Nephron (organoid): ENCODE data around the gene MACROD2.

Experiments used
- H3K27ac Mint-ChIP-seq, 3 experiments: 2 replicates each; pipeline ENCODE4 v1.8.0; 2020; ENCODE audit warnings: mixed read lengths in 3 of 3, mild to moderate bottlenecking in 2 of 3, moderate library complexity in 1 of 3
- H3K27me3 Mint-ChIP-seq: 2 replicates; pipeline ENCODE4 v1.8.0; 2021; ENCODE audit warnings: low read depth, mild to moderate bottlenecking, moderate library complexity, mixed read lengths
- H3K36me3 Mint-ChIP-seq: 2 replicates; pipeline ENCODE4 v1.8.0; 2020; ENCODE audit warnings: low read depth, mixed read lengths
- H3K4me1 Mint-ChIP-seq: 2 replicates; pipeline ENCODE4 v1.8.0; 2020; ENCODE audit warnings: mixed read lengths
- H3K4me3 Mint-ChIP-seq, 3 experiments: 2 replicates each; pipeline ENCODE4 v1.8.0; 2020; ENCODE audit warnings: mild to moderate bottlenecking in 3 of 3, mixed read lengths in 3 of 3, moderate library complexity in 2 of 3
- H3K9me3 Mint-ChIP-seq: 2 replicates; pipeline ENCODE4 v1.8.0; 2020; ENCODE audit warnings: mixed read lengths
- CTCF ChIP-seq, 3 experiments: fragments of 200-600 bp; sonication (generic); IDR thresholded peaks; one replicate each; pipeline ENCODE4 v1.5.0; 2021; ENCODE audit warnings: antibody characterized with exemption in 3 of 3; ENCODE audit not compliant: unreplicated experiment in 3 of 3

MACROD2 gene

DNA sequence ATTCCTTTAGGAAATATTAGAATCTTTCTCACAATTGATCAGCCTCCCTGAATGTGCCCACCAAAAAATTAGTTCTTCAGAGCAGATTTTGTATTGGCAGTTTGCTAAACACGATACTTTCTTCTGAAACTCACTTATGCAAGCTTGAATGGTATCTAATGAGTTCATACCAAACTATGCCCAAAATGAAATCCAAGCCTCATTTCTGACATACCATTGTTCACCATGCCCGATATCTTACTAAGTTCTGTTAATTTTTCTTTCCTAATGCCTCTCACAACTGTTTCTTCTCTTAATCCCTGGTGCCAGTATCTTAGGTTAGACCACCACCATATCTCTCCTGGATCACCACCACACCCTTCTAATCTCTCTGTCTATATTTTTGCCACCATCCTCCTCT is 1822.0 kb downstream of the MACROD2 start:
- H3K4me1 Mint-ChIP-seq: peaks cover 5% of the 10 kb centered on the region
- H3K4me3 Mint-ChIP-seq: no peak overlapping the region
- TF ChIP-seq CTCF (IDR thresholded peaks at IDR 0.05; ENCODE audit: unreplicated experiment in 3 of 3): no peak
- no peaks in the 10 kb centered on the region for H3K9me3 Mint-ChIP-seq
- H3K27ac Mint-ChIP-seq: no peak overlapping the region
- H3K36me3 Mint-ChIP-seq: no peaks in the 10 kb centered on the region
- no peaks in the 10 kb centered on the region for H3K27me3 Mint-ChIP-seq

DNA sequence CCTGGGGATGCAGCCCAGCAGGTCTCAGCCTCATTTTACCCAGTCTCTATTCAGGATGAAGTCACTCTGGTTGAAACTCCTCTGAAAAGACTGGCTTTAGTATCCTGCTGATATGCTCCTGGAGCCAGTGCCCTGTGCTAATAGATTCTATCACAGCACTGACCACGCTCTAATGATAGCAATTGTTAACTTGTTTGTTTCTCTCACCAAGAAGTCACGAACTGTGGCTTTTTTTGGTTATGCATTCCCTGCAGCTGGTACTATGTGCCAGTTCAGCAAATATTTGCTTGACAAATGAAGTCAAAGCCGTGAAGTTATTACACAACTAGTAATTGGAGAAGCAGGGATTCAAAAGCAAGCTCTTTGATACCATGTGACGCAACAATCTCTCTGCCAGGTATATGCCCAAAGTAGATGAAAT is 1823.3 kb downstream of the MACROD2 start:
- Mint-ChIP-seq H3K27me3 (no peaks in the 10 kb centered on the region), H3K36me3 (no peaks in the 10 kb centered on the region), H3K27ac (no peak overlapping the region), H3K9me3 (no peaks in the 10 kb centered on the region), H3K4me1 (peaks cover 5% of the 10 kb centered on the region), H3K4me3 (no peak overlapping the region)
- TF ChIP-seq CTCF (IDR thresholded peaks at IDR 0.05; ENCODE audit: unreplicated experiment in 3 of 3): no peak

DNA sequence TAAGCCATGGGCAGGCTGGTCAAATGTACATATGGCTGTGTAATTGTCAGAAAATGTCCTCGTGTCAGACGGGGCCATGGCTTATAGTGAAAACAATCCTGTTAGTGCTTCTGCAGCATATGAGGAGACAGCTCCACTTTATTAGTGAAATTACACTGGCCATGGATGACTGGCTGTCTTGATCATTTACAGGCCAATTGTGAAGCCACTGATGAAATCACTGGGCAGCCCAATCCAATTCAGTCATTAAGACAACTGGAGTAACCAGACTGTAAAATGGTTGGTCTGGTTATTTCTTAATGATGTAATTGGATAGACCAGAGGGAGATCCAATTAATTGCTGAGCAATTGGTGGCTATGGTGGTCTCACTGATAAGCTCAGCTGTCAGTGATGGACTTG is 1828.4 kb downstream of the MACROD2 start:
- no peak for TF ChIP-seq CTCF (IDR thresholded peaks at IDR 0.05; ENCODE audit: unreplicated experiment in 3 of 3)
- no peaks in the 10 kb centered on the region for H3K36me3 Mint-ChIP-seq
- H3K4me3 Mint-ChIP-seq: no peak overlapping the region
- H3K9me3 Mint-ChIP-seq: no peaks in the 10 kb centered on the region
- no peaks in the 10 kb centered on the region for H3K27me3 Mint-ChIP-seq
- no peak overlapping the region for H3K27ac Mint-ChIP-seq
- H3K4me1 Mint-ChIP-seq: no peaks in the 10 kb centered on the region

DNA sequence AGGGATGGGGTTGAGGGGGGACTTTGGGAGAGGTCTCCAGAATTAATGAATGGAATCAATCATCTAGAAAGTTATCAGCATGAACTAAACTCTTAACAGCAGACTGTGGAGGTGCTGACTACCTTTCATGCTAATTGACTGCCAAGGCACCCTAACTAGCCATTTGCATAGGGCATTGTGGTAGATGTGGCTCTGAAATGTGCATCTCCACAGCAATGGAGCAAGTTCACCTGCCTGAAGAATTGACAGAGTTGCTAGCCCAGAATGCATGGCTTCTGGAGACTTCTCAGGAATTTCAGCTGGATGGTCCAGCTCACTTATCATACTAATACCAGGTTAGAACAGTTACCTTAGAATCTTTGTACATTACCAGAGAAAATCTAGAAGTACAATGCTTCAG is 1832.3 kb downstream of the MACROD2 start:
- H3K27me3 Mint-ChIP-seq: peaks cover 5% of the 10 kb centered on the region
- TF ChIP-seq CTCF (IDR thresholded peaks at IDR 0.05; ENCODE audit: unreplicated experiment in 3 of 3): no peak
- no peak overlapping the region for H3K27ac Mint-ChIP-seq
- H3K36me3 Mint-ChIP-seq: no peaks in the 10 kb centered on the region
- H3K9me3 Mint-ChIP-seq: no peaks in the 10 kb centered on the region
- H3K4me1 Mint-ChIP-seq: no peaks in the 10 kb centered on the region
- H3K4me3 Mint-ChIP-seq: no peak overlapping the region

- Mint-ChIP-seq H3K27me3 (peaks cover 5% of the 10 kb centered on the region), H3K4me3 (no peak overlapping the region)
- no peak for TF ChIP-seq CTCF (IDR thresholded peaks at IDR 0.05; ENCODE audit: unreplicated experiment in 3 of 3)
These were observed 1835.9 kb downstream of the MACROD2 start for GRCh38 chr20:15831201-15831600.

DNA sequence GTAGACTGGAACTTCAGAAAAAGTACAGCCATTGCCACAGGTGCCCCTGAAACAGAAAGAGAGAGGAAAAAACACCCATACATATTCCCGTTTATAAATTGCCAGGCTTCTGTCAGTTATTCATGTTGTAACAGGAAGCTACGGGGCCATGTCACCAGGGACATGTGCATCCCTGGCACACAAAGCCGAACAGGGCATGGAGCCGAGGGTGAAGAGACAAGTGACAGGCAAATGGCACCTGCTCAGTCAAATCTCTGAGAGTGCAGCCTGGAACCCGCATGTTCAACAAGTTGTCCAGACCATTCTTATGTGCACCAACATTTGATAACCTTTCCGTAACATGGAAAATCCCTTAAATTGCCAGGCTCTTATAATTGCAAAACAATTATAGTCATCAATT is 1837.2 kb downstream of the MACROD2 start:
- Mint-ChIP-seq H3K4me1 (no peaks in the 10 kb centered on the region), H3K27ac (no peak overlapping the region), H3K27me3 (peaks cover 5% of the 10 kb centered on the region), H3K4me3 (no peak overlapping the region), H3K9me3 (no peaks in the 10 kb centered on the region), H3K36me3 (no peaks in the 10 kb centered on the region)
- TF ChIP-seq CTCF (IDR thresholded peaks at IDR 0.05; ENCODE audit: unreplicated experiment in 3 of 3): no peak

More at GRCh38 chr20:15831201-15831600, 1835.9 kb downstream of the MACROD2 start:
- Mint-ChIP-seq H3K27ac (no peak overlapping the region), H3K9me3 (no peaks in the 10 kb centered on the region), H3K36me3 (no peaks in the 10 kb centered on the region), H3K4me1 (no peaks in the 10 kb centered on the region)
